GM12878 (cell line): ENCODE data around the gene HOXD12. TPM values are rescaled to one million over a fixed set of nuclear protein-coding genes. Genes with fewer than 3 reads are reported as not detected.

Experiments
- ATAC-seq: fragments of 200-7000 bp; cut with Tn5 transposase; 3 replicates; pipeline ENCODE4 v1.9.1; 2020; ENCODE audit warnings: mild to moderate bottlenecking, moderate library complexity
- BruUV-seq: library from RNA; stranded (reverse); fragments of 400-500 nt; replicated peaks from 2 replicates; lab custom pipeline; 2021; lab: Mats Ljungman, UMichigan
- CTCF ChIA-PET: fragments of 300-600 bp; sonication (Branson Sonifier 250); formaldehyde crosslinking; extraction: SDS; loops from one replicate; lab custom pipeline; 2021; ENCODE audit warnings: inconsistent platforms; lab: Yijun Ruan, JAX
- POLR2A ChIA-PET: fragments of 350-600 bp; formaldehyde crosslinking; extraction: SDS; loops from one replicate; lab custom pipeline; 2021; ENCODE audit warnings: inconsistent platforms; lab: Charles Lee
- RAD21 ChIA-PET: fragments of 300-600 bp; sonication (Branson Sonifier 250); formaldehyde crosslinking; loops from one replicate; lab custom pipeline; 2023; ENCODE audit warnings: antibody characterized with exemption; ENCODE audit not compliant: unreplicated experiment; lab: Charles Lee
- SMC1A ChIA-PET: fragments of 300-600 bp; sonication (Branson Sonifier 250); formaldehyde crosslinking; loops from one replicate; lab custom pipeline; 2023; ENCODE audit not compliant: unreplicated experiment, uncharacterized antibody; lab: Charles Lee
- DNase-seq: peaks from one replicate; pipeline ENCODE4 v3.0.0-alpha.2; 2011; ENCODE audit warnings: low read depth, low spot score
- FAIRE-seq: peaks from 3 replicates; lab custom pipeline; 2011; peaks lifted over from hg19 to GRCh38; lab: Jason Lieb, UNC
- H2AFZ ChIP-seq: 2 replicates; pipeline ENCODE4 v1.6.0; 2011; ENCODE audit warnings: low read depth, low read length, control low read depth; ENCODE audit not compliant: control insufficient read depth
- H3K27ac ChIP-seq: 2 replicates; pipeline ENCODE4 v1.5.1; 2011; ENCODE audit warnings: control low read depth; ENCODE audit not compliant: control insufficient read depth, insufficient read depth
- H3K27me3 ChIP-seq, 2 experiments: replicated peaks in 1 of 2; 2 replicates each; pipeline versions ENCODE4 v1.6.0 to v1.6.1; 2011; ENCODE audit warnings: low read length in 1 of 2; ENCODE audit not compliant: control insufficient read depth in 2 of 2, insufficient read depth in 2 of 2
- H3K36me3 ChIP-seq, 2 experiments: 2 replicates each; pipeline ENCODE4 v1.5.1; 2011; ENCODE audit warnings: low read length in 1 of 2; ENCODE audit not compliant: control insufficient read depth in 2 of 2, insufficient read depth in 2 of 2
- H3K4me1 ChIP-seq: 2 replicates; pipeline ENCODE4 v1.6.1; 2011; ENCODE audit warnings: mild to moderate bottlenecking, low read length, moderate library complexity, mixed read lengths; ENCODE audit not compliant: control insufficient read depth, insufficient read depth
- H3K4me2 ChIP-seq: 2 replicates; pipeline ENCODE4 v1.6.0; 2011; ENCODE audit warnings: control low read depth; ENCODE audit not compliant: control insufficient read depth, insufficient read depth
- H3K4me3 ChIP-seq: fragments of 200-600 bp; sonication (generic); 2 replicates; pipeline ENCODE4 v1.5.1; 2016
- H3K79me2 ChIP-seq: 2 replicates; pipeline ENCODE4 v1.6.0; 2011; ENCODE audit warnings: low read length; ENCODE audit not compliant: control insufficient read depth, insufficient read depth
- H3K9ac ChIP-seq: 2 replicates; pipeline ENCODE4 v1.8.0; 2011; ENCODE audit warnings: low read length, control low read depth, mixed read lengths; ENCODE audit not compliant: control insufficient read depth, insufficient read depth
- H3K9me3 ChIP-seq: replicated peaks from 3 replicates; pipeline ENCODE4 v1.5.1; 2011; ENCODE audit warnings: mild to moderate bottlenecking, low read length; ENCODE audit not compliant: control insufficient read depth, insufficient read depth
- H4K20me1 ChIP-seq: 2 replicates; pipeline ENCODE4 v1.6.0; 2011; ENCODE audit not compliant: control insufficient read depth, insufficient read depth
- CBFB ChIP-seq: IDR thresholded peaks from 2 replicates; pipeline ENCODE4 v1.6.1; 2016; ENCODE audit warnings: antibody characterized with exemption, low read depth
- CHD4 ChIP-seq: fragments of 200-600 bp; sonication (generic); IDR thresholded peaks from 2 replicates; pipeline ENCODE4 v1.6.1; 2016; ENCODE audit warnings: mild to moderate bottlenecking
- GABPA ChIP-seq: IDR thresholded peaks from 2 replicates; pipeline ENCODE4 v1.6.1; 2014; ENCODE audit warnings: antibody characterized with exemption, low read depth, mild to moderate bottlenecking, inconsistent platforms
- NFYB ChIP-seq: IDR thresholded peaks from 2 replicates; pipeline ENCODE4 v1.6.1; 2011; ENCODE audit warnings: low read depth, mild to moderate bottlenecking, low read length, improper control_type of control experiment, moderate library complexity; ENCODE audit not compliant: insufficient read depth
- PML ChIP-seq: IDR thresholded peaks from 2 replicates; pipeline ENCODE4 v1.6.1; 2012; ENCODE audit warnings: low read length, inconsistent platforms
- RB1 ChIP-seq: fragments of 450-650 bp; formaldehyde crosslinking; IDR thresholded peaks from 2 replicates; pipeline ENCODE4 v1.6.1; 2017; ENCODE audit warnings: mild to moderate bottlenecking, borderline replicate concordance
- RUNX3 ChIP-seq: IDR thresholded peaks from 2 replicates; pipeline ENCODE4 v1.6.1; 2012; ENCODE audit warnings: low read length, inconsistent platforms
- SUZ12 ChIP-seq: fragments of 200-600 bp; sonication (generic); IDR thresholded peaks from one replicate; pipeline ENCODE4 v1.6.1; 2018; ENCODE audit warnings: antibody characterized with exemption, mild to moderate bottlenecking; ENCODE audit not compliant: unreplicated experiment
- TBL1XR1 ChIP-seq: IDR thresholded peaks from 2 replicates; pipeline ENCODE4 v1.6.1; 2012; ENCODE audit warnings: low read depth, low read length, improper control_type of control experiment
- TCF12 ChIP-seq: IDR thresholded peaks from 2 replicates; pipeline ENCODE4 v1.6.1; 2011; ENCODE audit warnings: low read depth, mild to moderate bottlenecking, low read length
- ZBED1 ChIP-seq: IDR thresholded peaks from 2 replicates; pipeline ENCODE4 v1.6.1; 2016; ENCODE audit warnings: borderline replicate concordance
- ZBTB33 ChIP-seq: fragments of 450-650 bp; IDR thresholded peaks from 2 replicates; pipeline ENCODE4 v1.6.1; 2017; ENCODE audit warnings: mild to moderate bottlenecking
- WGBS: methylation state at CpG from one replicate; pipeline ENCODE4 v1.1.6; 2016; ENCODE audit warnings: low lambda C conversion rate; ENCODE audit not compliant: insufficient replicate concordance, insufficient coverage; ENCODE audit errors: missing lambda C conversion rate; 5-methylcytosine and 5-hydroxymethylcytosine counted together
- in situ Hi-C: fragments of 300-500 bp; cut with MboI; formaldehyde crosslinking; loops from 9 replicates; pipeline ENCODE4 v1.14.3; 2018; ENCODE audit warnings: mixed read lengths
- intact Hi-C: fragments of 100-400 bp; cut with micrococcal nuclease; formaldehyde crosslinking; loops from one replicate; pipeline ENCODE4 v1.14.2; 2022; ENCODE audit not compliant: unreplicated experiment
- polyA plus RNA-seq, 11 experiments: library from polyadenylated mRNA; depleted of rRNA in 4 of 11; unstranded in 6 of 11; stranded (reverse) in 5 of 11; fragments of >200 nt; fragmentation: Nextera tagmentation in 4 of 11; fragmentation: Illumina TruSeq in 1 of 11; extraction: Ambion mirVana in 4 of 11; extraction: Trizol in 1 of 11; gene quantifications; 1 replicate in 1 of 11; 2 replicates in 10 of 11; pipeline versions ENCODE4 v1.2.1 to v1.2.3, GENCODE V29; 2011 to 2016; ENCODE audit warnings: inconsistent platforms in 2 of 11, missing spikeins in 2 of 11, low read depth in 1 of 11
- total RNA-seq, 4 experiments: library from RNA; depleted of rRNA in 3 of 4; stranded (reverse); fragments of >200 nt in 3 of 4; fragmentation: Illumina TruSeq in 1 of 4; extraction: Trizol in 1 of 4; gene quantifications; 2 replicates each; pipeline versions ENCODE4 v1.2.1 to v1.2.3, GENCODE V29; 2013 to 2021

Gene HOXD12
- total and polyA plus RNA-seq, 10 of the 15 experiments (the other 5 are each of a cell fraction or from before 2014, with no cell fraction given) = not detected

DNA sequence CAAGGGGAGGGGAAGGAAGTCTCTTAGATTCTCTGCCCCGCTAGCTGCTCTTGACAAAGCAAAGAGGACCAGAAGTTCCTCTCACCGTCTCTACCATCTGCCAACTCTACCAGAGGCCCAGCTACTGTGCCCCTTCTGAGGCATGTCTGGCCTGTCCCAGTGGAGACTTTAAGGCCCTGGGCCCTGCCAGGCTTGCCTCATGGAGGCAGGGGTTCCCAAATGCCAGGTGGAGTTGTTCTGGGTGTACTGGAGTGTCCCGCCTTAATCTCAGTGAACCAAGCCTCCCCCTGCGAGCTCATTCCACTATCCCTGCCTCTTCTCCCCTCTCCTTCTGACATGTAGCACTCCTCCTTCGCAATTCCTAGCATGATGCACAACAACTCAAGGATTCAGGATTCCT lies 2.2 kb downstream of the HOXD12 start (continued):
- TF ChIP-seq PML (no peak), ZBED1 (no peak), TBL1XR1 (no peak)

GRCh38 chr2:176102309-176102866 lies 2.8 kb downstream of the HOXD12 start:
- Histone ChIP-seq H3K27me3 (peaks cover 18 to 48% of the 10 kb centered on the region in 2 experiments), H2AFZ (no peak overlapping the region), H3K4me1 (no peaks in the 10 kb centered on the region), H3K4me3 (no peak overlapping the region), H3K36me3 (no peaks in the 10 kb centered on the region), H3K9ac (no peak overlapping the region), H4K20me1 (no peaks in the 10 kb centered on the region), H3K27ac (no peak overlapping the region), H3K9me3 (peaks cover 3% of the 10 kb centered on the region; the same call in 1 of the 3 replicates), H3K4me2 (no peak overlapping the region), H3K79me2 (no peaks in the 10 kb centered on the region)
- ATAC-seq (no peak), DNase-seq (no peak), FAIRE-seq (no peak)
- in situ Hi-C loops = no loop called here
- CTCF ChIA-PET = interaction anchor here (1.0 to 2.6 kb wide), 5 partner anchors 8 to 412 kb away, joined by 3 to 11 read pairs (median 3); no protein-coding TSS in a partner anchor
- RAD21 ChIA-PET = no interaction called here
- BruUV-seq = no TSS peak
- SMC1A ChIA-PET = interaction anchor here (0.6 to 0.9 kb wide), 2 partner anchors 89 to 412 kb away, joined by 3 to 4 read pairs; no protein-coding TSS in a partner anchor
- intact Hi-C loops = no loop called here
- TF ChIP-seq NFYB = no peak
- WGBS = 31% methylated on average over 7 of the region's 7 CpGs
- POLR2A ChIA-PET = no interaction called here

GRCh38 chr2:176103194-176103593 lies 3.6 kb downstream of the HOXD12 start:
- Histone ChIP-seq H3K27me3 (peaks cover 16 to 42% of the 10 kb centered on the region in 2 experiments), H3K79me2 (no peaks in the 10 kb centered on the region), H3K4me2 (no peak overlapping the region), H3K4me1 (no peaks in the 10 kb centered on the region), H3K9ac (no peak overlapping the region), H3K36me3 (no peaks in the 10 kb centered on the region), H3K27ac (no peak overlapping the region), H3K4me3 (no peak overlapping the region), H3K9me3 (peaks cover 3% of the 10 kb centered on the region; the same call in 1 of the 3 replicates), H2AFZ (no peak overlapping the region), H4K20me1 (no peaks in the 10 kb centered on the region)
- SMC1A ChIA-PET = interaction anchor here (0.6 to 0.9 kb wide), 2 partner anchors 89 to 413 kb away, joined by 3 to 4 read pairs; no protein-coding TSS in a partner anchor
- FAIRE-seq = no peak
- intact Hi-C loops (no loop called here), in situ Hi-C loops (no loop called here)
- no peak for ATAC-seq
- CTCF ChIA-PET = interaction anchor here (1.0 to 2.6 kb wide), 4 partner anchors 8 to 352 kb away, joined by 3 to 11 read pairs (median 4); no protein-coding TSS in a partner anchor
- 18% methylated on average over 7 of the region's 7 CpGs for WGBS
- POLR2A ChIA-PET = no interaction called here
- RAD21 ChIA-PET = no interaction called here
- DNase-seq = no peak
- BruUV-seq = no TSS peak
- no peak for TF ChIP-seq CBFB
- TF ChIP-seq TCF12 = no peak
- no peak for TF ChIP-seq ZBTB33
- no peak for TF ChIP-seq CHD4
- no peak for TF ChIP-seq RB1
- no peak for TF ChIP-seq RUNX3
- TF ChIP-seq GABPA = no peak
- TF ChIP-seq SUZ12 = no peak
